Sigmoid colon (tissue), 7 donors: ENCODE results near the gene PNPLA6. TPM values are rescaled to one million over a fixed set of nuclear protein-coding genes. Genes with fewer than 3 reads are reported as not detected.

Experiments
- DNase-seq: peaks from one replicate; pipeline ENCODE4 v3.0.0-alpha.2; 2019
- H3K27ac ChIP-seq, 4 donors: fragments of 200-600 bp; sonication (generic); one replicate each; pipeline ENCODE4 v1.5.1; 2016 to 2019; ENCODE audit warnings: mild to moderate bottlenecking in 1 of 4
- H3K27me3 ChIP-seq, 3 donors: fragments of 200-600 bp; sonication (generic); one replicate each; pipeline ENCODE4 v1.5.1; 2019; ENCODE audit warnings: mild to moderate bottlenecking in 1 of 3
- H3K36me3 ChIP-seq, 4 donors: fragments of 200-600 bp; sonication (generic); one replicate each; pipeline ENCODE4 v1.5.1; 2016 to 2019
- H3K4me1 ChIP-seq, 4 donors: fragments of 200-600 bp; sonication (generic); one replicate each; pipeline ENCODE4 v1.5.1; 2017 to 2019
- H3K4me3 ChIP-seq, 4 donors: fragments of 200-600 bp; sonication (generic); one replicate each; pipeline ENCODE4 v1.5.1; 2017 to 2019; ENCODE audit warnings: mild to moderate bottlenecking in 2 of 4, moderate library complexity in 1 of 4
- H3K9me3 ChIP-seq, 4 donors: fragments of 200-600 bp in 3 of 4; sonication (generic) in 3 of 4; one replicate each; pipeline versions ENCODE4 v1.5.1 to v1.6.1; 2013 to 2019
- EP300 ChIP-seq, 4 donors: sonication (generic); formaldehyde crosslinking; IDR thresholded peaks; one replicate each; pipeline ENCODE4 v1.6.1; 2017; ENCODE audit warnings: antibody characterized with exemption in 4 of 4
- POLR2A ChIP-seq, 2 donors: fragments of 450-650 bp; IDR thresholded peaks; one replicate each; pipeline ENCODE4 v1.6.1; 2016; ENCODE audit warnings: antibody characterized with exemption in 2 of 2, mild to moderate bottlenecking in 2 of 2, moderate library complexity in 2 of 2
- POLR2AphosphoS5 ChIP-seq, 4 donors: sonication (generic); formaldehyde crosslinking; IDR thresholded peaks; one replicate each; pipeline ENCODE4 v1.6.1; 2017; ENCODE audit warnings: antibody characterized with exemption in 4 of 4
- WGBS, 2 donors: extraction: QIAGEN DNeasy Blood & Tissue Kit; methylation state at CpG; one replicate each; pipeline ENCODE4 v1.1.7; 2013; 5-methylcytosine and 5-hydroxymethylcytosine counted together
- intact Hi-C: fragments of 100-400 bp; cut with DNase I; formaldehyde crosslinking; loops from one replicate; pipeline ENCODE4 v1.15.1; 2023
- polyA plus RNA-seq, 3 donors: library from polyadenylated mRNA; stranded (reverse); fragments of 200-250 nt; gene quantifications; one replicate each; pipeline ENCODE4 v1.2.3, GENCODE V29; 2013
- total RNA-seq, 4 donors: library from RNA; depleted of rRNA; stranded (reverse); fragments of >200 nt; gene quantifications; one replicate each; pipeline ENCODE4 v1.1.0, GENCODE V29; 2016
- TF ChIP-seq, protein P1 (sequence below), 4 experiments: fragments of 450-650 bp in 3 of 4; fragments of 200-600 bp in 1 of 4; IDR thresholded peaks; one replicate each; pipeline ENCODE4 v1.5.1; 2016 to 2019; ENCODE audit warnings: antibody characterized with exemption in 4 of 4, mild to moderate bottlenecking in 3 of 4, moderate library complexity in 2 of 4
- donor health status: healthy with polysubstance abuse.
- donor health status: Bipolar disorder and iron deficiency.
- donor health status: healthy.

The PNPLA6 gene
- total and polyA plus RNA-seq, 7 donors, result 13.6 to 77.0 (median 40.3) TPM

DNA sequence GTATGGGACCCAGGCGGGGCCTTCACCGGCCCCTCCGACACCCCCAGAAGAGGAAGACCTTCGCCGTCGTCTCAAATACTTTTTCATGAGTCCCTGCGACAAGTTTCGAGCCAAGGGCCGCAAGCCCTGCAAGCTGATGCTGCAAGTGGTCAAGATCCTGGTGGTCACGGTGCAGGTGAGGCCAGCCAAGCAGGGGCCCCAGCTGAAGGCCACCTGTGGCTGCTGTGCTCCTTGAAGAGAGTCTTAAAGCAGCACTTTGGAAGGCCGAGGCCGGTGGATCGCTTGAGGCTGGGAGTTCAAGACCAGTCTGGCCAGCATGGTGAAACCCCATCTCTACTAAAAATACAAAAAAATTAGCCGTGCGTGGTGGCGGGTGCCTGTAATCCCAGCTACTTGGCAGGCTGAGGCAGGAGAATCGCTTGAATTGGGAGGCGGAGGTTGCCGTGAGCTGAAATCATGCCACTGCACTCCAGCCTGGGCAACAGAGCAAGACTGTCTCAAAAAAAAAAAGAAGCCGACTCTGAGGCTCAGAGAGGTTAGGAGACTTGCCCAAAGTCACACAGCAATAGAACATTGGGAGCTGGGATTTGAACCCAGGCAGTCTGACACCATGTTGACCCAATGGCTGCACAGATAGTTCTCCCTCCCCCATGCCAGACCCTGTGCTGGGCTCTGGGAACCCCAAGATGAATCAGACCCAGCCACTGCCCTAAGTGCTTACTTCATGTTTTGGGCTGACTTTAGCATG, 10.4 kb upstream of the PNPLA6 start:
- no peak overlapping the region for H3K4me3 ChIP-seq
- H3K4me1 ChIP-seq, result peaks cover 0 to 27% (median 21%) of the 10 kb centered on the region in 4 donors
- WGBS, 2 donors, result 95 to 96% methylated on average over 20 of the region's 20 CpGs
- H3K36me3 ChIP-seq, result peaks cover 13 to 65% (median 23%) of the 10 kb centered on the region in 4 donors
- no peaks in the 10 kb centered on the region for H3K27me3 ChIP-seq
- intact Hi-C loops, result loop anchor here (5.0 kb wide), 1 partner anchor 128 kb away; no protein-coding TSS in a partner anchor
- H3K27ac ChIP-seq, result no peak overlapping the region
- H3K9me3 ChIP-seq, result no peaks in the 10 kb centered on the region
- no peak for TF ChIP-seq POLR2A (IDR thresholded peaks at IDR 0.05)
- TF ChIP-seq, protein P1, sequence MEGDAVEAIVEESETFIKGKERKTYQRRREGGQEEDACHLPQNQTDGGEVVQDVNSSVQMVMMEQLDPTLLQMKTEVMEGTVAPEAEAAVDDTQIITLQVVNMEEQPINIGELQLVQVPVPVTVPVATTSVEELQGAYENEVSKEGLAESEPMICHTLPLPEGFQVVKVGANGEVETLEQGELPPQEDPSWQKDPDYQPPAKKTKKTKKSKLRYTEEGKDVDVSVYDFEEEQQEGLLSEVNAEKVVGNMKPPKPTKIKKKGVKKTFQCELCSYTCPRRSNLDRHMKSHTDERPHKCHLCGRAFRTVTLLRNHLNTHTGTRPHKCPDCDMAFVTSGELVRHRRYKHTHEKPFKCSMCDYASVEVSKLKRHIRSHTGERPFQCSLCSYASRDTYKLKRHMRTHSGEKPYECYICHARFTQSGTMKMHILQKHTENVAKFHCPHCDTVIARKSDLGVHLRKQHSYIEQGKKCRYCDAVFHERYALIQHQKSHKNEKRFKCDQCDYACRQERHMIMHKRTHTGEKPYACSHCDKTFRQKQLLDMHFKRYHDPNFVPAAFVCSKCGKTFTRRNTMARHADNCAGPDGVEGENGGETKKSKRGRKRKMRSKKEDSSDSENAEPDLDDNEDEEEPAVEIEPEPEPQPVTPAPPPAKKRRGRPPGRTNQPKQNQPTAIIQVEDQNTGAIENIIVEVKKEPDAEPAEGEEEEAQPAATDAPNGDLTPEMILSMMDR (IDR thresholded peaks at IDR 0.05), result no peak
- no peak for TF ChIP-seq EP300 (IDR thresholded peaks at IDR 0.05)
- no peak for TF ChIP-seq POLR2AphosphoS5 (IDR thresholded peaks at IDR 0.05)
- DNase-seq, result no peak

- TF ChIP-seq EP300 (IDR thresholded peaks at IDR 0.05) (no peak), POLR2A (IDR thresholded peaks at IDR 0.05) (no peak), POLR2AphosphoS5 (IDR thresholded peaks at IDR 0.05) (no peak)
- TF ChIP-seq, protein P1 (IDR thresholded peaks at IDR 0.05), result no peak
- H3K4me3 ChIP-seq, result no peak overlapping the region
- no peaks in the 10 kb centered on the region for H3K9me3 ChIP-seq
- H3K4me1 ChIP-seq, result peaks cover 0 to 27% (median 21%) of the 10 kb centered on the region in 4 donors
- H3K36me3 ChIP-seq, result peaks cover 13 to 67% (median 24%) of the 10 kb centered on the region in 4 donors
- WGBS, 2 donors, result 86 to 92% methylated on average over 31 of the region's 31 CpGs
- no peak for DNase-seq
- intact Hi-C loops, result no loop called here
- H3K27me3 ChIP-seq, result no peaks in the 10 kb centered on the region
- no peak overlapping the region for H3K27ac ChIP-seq
Measured at GRCh38 chr19:7526059-7526929, 9.2 kb upstream of the PNPLA6 start.

- Histone ChIP-seq H3K4me3 (no peak overlapping the region), H3K9me3 (no peaks in the 10 kb centered on the region), H3K4me1 (peaks cover 0 to 18% (median 12%) of the 10 kb centered on the region in 4 donors), H3K27ac (no peak overlapping the region), H3K27me3 (no peaks in the 10 kb centered on the region), H3K36me3 (peaks cover 13 to 67% (median 24%) of the 10 kb centered on the region in 4 donors)
- intact Hi-C loops, result no loop called here
- WGBS, 2 donors, result 77 to 87% methylated on average over 25 of the region's 25 CpGs
- DNase-seq, result no peak
- TF ChIP-seq EP300 (IDR thresholded peaks at IDR 0.05), result no peak
- TF ChIP-seq POLR2AphosphoS5 (IDR thresholded peaks at IDR 0.05), result no peak
Measured at GRCh38 chr19:7527516-7528191, 7.9 kb upstream of the PNPLA6 start.

- no peak for DNase-seq
- H3K27me3 ChIP-seq, result no peaks in the 10 kb centered on the region
- H3K4me3 ChIP-seq, result no peak overlapping the region
- H3K9me3 ChIP-seq, result no peaks in the 10 kb centered on the region
- H3K4me1 ChIP-seq, result peaks cover 0 to 15% (median 10%) of the 10 kb centered on the region in 4 donors
- TF ChIP-seq, protein P1 (IDR thresholded peaks at IDR 0.05), result no peak
- no peak for TF ChIP-seq POLR2AphosphoS5 (IDR thresholded peaks at IDR 0.05)
- TF ChIP-seq POLR2A (IDR thresholded peaks at IDR 0.05), result no peak
- no peak for TF ChIP-seq EP300 (IDR thresholded peaks at IDR 0.05)
- H3K36me3 ChIP-seq, result peaks cover 13 to 67% (median 24%) of the 10 kb centered on the region in 4 donors
- intact Hi-C loops, result no loop called here
- no peak overlapping the region for H3K27ac ChIP-seq
- 95% methylated on average over 7 of the region's 7 CpGs for WGBS, 2 donors
Measured at GRCh38 chr19:7528192-7528519, 7.4 kb upstream of the PNPLA6 start.
